CD4-positive, alpha-beta T cell treated with Interleukin-1 beta for 1 hour (primary cell): Measurements from ENCODE around the gene TECTA.
"Not testable (repeated sequence)": the region's sequence is repeated elsewhere in the genome, so short reads cannot be mapped to it uniquely, and the experiment has no call there.

Experiments used
- DNase-seq, 2 donors: peaks; one replicate each; pipeline ENCODE4 v3.0.0-alpha.2; 2020 to 2022

TECTA gene

DNA sequence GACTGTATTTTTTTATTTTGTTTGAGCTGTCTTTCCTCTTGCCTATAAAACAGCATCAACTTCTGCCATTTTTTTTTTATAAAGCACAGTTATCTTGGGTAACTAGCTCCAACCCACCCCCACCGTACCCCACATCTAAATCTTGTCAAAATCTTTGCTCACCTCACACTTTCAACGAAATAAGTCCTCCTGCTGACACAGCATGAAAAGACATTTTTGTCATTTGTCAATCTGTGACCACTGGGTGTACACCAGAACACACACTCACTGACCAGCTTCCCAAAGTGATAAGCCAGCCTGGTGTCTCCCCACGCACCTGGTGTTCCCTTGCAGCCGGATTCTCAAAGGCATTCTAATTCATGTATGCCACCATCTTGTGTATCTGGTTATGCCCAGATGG, 1.7 kb upstream of the TECTA start:
- DNase-seq: no peak

- DNase-seq: no peak
Observed at GRCh38 chr11:121099885-121100284, 1.2 kb upstream of the TECTA start.

- no peak for DNase-seq
Observed at GRCh38 chr11:121104312-121104762, 3.3 kb downstream of the TECTA start.

DNA sequence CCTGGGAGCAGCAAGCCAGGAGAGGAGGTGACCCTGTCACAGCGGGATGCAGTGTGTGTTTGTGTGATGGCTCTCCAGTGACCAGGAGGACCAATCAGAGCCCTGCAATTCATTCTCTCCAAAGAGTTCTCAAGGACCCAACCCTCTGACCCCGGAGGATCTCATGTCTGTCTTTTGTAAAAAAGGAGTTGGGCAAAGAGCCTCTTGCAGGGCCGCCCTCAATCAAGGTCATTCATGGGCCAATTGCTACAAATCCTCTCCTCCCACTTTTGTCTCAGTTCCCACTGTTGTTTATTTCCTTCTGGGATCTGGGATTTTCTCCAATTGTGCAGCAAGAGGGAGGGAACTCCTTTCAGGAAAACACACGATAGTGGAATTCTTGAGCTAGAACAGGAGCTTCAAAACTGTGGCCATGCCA, 4.0 kb downstream of the TECTA start:
- no peak for DNase-seq

GRCh38 chr11:121105481-121106195, 4.6 kb downstream of the TECTA start:
- DNase-seq: no peak

GRCh38 chr11:121106812-121107211, 5.8 kb downstream of the TECTA start:
- no peak for DNase-seq

DNA sequence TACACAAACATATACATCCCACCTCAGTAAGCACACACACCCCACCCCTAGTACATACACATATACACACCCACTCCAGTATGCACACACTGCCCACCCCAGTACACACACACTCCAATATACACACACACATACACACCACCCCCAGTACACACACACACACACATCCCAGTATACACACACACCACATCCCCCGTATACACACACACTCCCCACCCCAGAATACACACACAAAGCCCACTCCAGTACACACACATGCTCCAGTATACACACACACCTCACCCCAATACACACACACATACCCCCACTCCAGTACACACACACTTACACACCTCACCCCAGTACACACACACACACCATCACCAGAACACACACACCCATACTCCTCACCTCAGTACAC, 7.4 kb downstream of the TECTA start:
- DNase-seq: no peak

GRCh38 chr11:121109471-121109870, 8.4 kb downstream of the TECTA start:
- no peak for DNase-seq

- DNase-seq: no peak
Observed at GRCh38 chr11:121109916-121110586, 9.0 kb downstream of the TECTA start.

DNA sequence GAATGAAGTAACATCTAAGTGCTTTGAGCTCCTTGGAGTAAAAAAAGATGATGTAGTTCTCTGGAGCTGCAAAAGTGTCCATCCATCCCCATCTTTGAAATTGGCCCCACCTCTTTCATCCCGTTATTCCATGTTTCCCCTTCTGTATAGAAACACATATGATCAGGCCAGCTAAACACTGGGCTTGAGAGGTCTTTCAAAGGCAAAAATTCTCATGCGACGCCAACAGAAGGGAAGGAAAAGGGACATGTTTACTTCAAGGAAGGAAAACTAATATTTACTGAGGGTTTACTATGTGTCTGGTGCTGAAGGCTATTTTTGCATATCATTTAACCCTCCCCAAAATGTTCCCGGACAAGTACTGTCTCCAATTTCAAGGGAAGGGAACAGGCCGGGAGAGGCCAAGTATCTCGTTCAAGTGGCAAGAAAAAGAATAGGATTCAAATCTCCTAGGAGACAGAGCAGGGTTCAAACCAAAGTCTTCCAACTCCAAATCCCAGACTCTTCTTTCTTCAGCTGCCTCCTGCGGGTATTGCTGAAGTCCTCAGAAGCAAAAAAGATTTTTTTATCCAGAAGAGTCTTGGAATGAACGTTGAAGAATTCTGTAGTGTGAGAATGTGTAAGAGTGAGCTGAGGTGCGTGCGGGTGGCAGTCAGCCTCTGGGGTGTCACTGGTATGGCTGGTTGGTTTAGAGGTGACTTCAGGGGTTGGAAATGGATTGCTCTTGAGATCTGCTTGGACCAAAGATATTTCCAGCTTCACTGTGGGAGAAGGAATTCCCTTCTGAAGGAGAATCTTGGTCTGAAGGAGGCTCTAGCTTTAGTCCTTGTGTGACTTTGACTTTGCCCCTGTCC, 10.1 kb downstream of the TECTA start:
- DNase-seq: no peak

DNA sequence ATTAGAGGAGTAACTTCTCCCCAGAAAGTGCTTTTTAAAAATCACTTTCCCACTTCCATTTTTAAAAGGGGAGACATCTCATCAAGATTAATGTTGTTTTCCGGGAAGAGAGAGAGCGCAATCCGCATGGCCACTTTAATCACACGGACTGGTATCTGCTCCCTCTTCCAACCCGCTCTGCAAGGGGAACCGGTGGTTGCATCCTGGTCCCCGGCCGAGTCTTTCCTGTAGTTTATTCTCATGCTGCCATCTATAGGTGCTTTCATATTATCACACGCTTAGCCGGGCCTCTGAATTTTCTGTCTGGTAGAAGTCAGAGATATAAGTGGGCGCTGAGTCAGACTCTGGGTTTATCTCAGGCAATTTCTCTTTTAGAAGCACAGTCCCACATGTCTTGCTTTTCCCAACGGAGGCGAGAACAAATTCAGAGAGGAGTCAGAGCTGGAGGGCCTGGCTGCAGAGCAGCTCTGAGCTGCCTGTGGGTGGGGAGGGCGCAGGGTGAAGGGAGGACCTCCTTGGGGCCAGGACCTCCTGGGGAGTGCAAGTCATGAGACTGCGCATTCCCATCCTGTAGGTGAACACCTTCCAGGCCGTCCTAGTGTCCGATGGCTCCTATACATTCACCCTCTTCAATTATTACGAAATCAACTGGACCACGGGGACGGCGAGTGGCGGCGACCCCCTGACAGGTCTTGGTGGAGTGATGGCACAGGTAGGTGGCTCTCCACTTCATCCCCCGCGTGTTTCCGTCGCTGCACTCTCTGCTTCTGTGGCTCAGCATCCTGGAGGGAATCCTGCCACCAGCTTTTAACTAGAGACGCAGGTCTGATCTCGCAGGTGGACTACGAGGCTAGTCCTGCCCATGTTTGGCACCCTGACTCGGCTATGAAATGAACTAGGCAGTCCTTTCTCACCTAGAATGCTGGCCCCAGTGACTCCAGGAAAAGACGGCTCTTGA, 11.7 kb downstream of the TECTA start:
- peak; percentile 6 to 21 for DNase-seq

- DNase-seq: no peak
Observed at GRCh38 chr11:121113611-121114010, 12.6 kb downstream of the TECTA start.

DNA sequence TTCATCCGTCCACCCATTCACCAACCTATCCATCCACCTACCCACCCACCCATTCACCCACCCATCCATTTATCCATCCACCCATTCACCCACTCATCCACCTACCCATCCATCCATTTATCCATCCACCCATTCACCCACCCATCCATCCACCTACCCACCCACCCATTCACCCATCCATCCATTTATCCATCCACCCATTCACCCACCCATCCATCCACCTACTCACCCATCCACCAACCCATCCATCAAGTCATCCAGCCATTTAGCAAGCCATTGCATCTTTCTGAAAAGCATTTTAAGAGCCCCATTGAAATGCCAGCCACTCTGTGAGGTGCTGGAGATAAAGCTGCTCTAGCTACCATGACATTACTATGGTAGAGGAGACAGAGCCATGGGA, 14.0 kb downstream of the TECTA start:
- DNase-seq: not testable (repeated sequence)

DNA sequence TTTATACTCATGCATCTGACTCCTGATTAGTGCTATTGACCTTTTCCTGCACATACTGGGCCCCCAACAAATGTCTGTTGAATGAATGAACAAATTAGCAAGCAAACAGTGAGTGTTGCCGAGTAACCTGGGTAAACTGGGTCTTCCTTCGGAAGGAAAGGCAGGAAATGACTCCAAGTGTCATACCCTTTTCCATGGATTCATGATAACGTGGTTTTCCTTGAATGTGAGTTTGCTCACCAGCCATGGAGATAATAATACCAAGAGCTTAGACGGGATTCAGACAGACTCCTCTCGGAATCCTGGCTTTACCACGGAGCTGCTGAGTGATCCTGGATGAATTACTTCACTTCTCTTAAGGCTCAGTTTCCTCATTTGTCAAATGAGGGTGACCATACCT, 16.7 kb downstream of the TECTA start:
- DNase-seq: no peak

GRCh38 chr11:121119440-121119839, 18.4 kb downstream of the TECTA start:
- DNase-seq: no peak

GRCh38 chr11:121122328-121122727, 21.3 kb downstream of the TECTA start:
- no peak for DNase-seq

DNA sequence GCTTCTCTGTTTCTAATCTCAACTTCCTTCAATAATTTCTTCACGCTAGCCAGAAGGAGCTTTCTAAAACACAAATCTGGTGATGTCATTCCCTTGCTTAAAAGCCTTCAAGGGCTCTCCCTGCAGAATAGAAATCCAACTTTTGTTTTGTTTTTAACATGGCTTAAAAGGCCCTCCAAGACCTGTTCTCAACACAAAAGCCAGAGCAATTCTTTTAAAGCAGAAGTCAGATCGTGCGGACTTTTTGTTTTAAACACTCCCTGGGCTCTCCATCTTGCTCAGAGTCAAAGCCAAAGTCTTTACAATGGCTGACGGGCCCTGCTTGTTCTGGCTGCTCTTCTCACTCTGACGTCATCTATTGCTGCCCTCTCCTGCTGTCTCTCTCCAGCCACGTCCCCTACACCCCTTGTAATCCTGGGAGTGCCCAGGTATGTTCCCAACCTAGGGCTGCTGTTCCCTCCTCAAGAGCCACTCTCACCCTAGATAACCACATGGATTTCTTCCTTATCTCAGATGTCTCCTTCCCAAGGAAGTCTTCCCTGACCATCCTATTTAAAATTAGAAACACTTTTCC, 22.5 kb downstream of the TECTA start:
- no peak for DNase-seq

DNA sequence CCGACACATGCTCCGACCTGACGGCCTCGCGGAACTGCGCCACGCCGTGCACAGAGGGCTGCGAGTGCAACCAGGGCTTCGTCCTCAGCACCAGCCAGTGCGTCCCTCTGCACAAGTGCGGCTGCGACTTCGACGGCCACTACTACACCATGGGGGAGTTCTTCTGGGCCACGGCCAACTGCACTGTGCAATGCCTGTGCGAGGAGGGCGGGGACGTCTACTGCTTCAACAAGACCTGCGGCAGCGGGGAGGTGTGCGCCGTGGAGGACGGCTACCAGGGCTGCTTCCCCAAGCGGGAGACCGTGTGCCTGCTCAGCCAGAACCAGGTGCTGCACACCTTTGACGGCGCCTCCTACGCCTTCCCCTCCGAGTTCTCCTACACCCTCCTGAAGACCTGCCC, 26.8 kb downstream of the TECTA start:
- no peak for DNase-seq

GRCh38 chr11:121129362-121130340, 28.6 kb downstream of the TECTA start:
- no peak for DNase-seq

GRCh38 chr11:121131656-121132055, 30.6 kb downstream of the TECTA start:
- no peak for DNase-seq
